ENCODE results near the gene RBM47.

The RBM47 gene

GRCh38 chr4:40414673-40415072 lies 215.0 kb downstream of the RBM47 start:
- H3K4me3 ChIP-seq (ENCODE audit: insufficient read depth in 1 of 2, low read depth in 1 of 2, low read length in 2 of 2): no peak overlapping the region
- no peak overlapping the region for H3K9ac ChIP-seq (ENCODE audit: low read length)
- no peak overlapping the region for H2BK120ac ChIP-seq (ENCODE audit: low read depth, low read length)
- H3K18ac ChIP-seq (ENCODE audit: low read depth in 1 of 2, low read length in 2 of 2): no peak overlapping the region
- peaks cover 0 to 4% of the 10 kb centered on the region in 2 experiments for H3K27me3 ChIP-seq (ENCODE audit: control insufficient read depth in 1 of 2, insufficient read depth in 1 of 2, low read length in 2 of 2)
- no peak overlapping the region for H2BK5ac ChIP-seq (ENCODE audit: low read depth, low read length, poor library complexity, severe bottlenecking)
- no peak overlapping the region for H2AFZ ChIP-seq (ENCODE audit: low read depth, low read length)
- H4K91ac ChIP-seq (ENCODE audit: low read length): no peak overlapping the region
- no peak overlapping the region for H3K23ac ChIP-seq (ENCODE audit: low read length in 2 of 2)
- no peak for DNase-seq
- no peak overlapping the region for H3K4me2 ChIP-seq (ENCODE audit: low read length, poor library complexity, severe bottlenecking)
- no peak overlapping the region for H3K27ac ChIP-seq (ENCODE audit: low read length, poor library complexity, severe bottlenecking)
- H4K8ac ChIP-seq (ENCODE audit: low read length): no peak overlapping the region
- no peak overlapping the region for H3K4ac ChIP-seq (ENCODE audit: low read depth in 1 of 2, low read length in 2 of 2)
- H3K4me1 ChIP-seq (ENCODE audit: control insufficient read depth, insufficient read depth, low read depth, low read length): peaks cover 10% of the 10 kb centered on the region
- H2AK5ac ChIP-seq (ENCODE audit: low read length, severe bottlenecking): no peak overlapping the region
- 71% methylated on average over 3 of the region's 3 CpGs for WGBS
- no peaks in the 10 kb centered on the region for H3K9me3 ChIP-seq (ENCODE audit: control insufficient read depth, low read length)
- no peak overlapping the region for H2BK15ac ChIP-seq (ENCODE audit: low read depth, poor library complexity, severe bottlenecking)
- H3K79me1 ChIP-seq (replicated peaks; ENCODE audit: low read length, poor library complexity, severe bottlenecking): no peaks in the 10 kb centered on the region
- no peaks in the 10 kb centered on the region for H3K36me3 ChIP-seq (ENCODE audit: control insufficient read depth in 1 of 2, insufficient read depth in 2 of 2, low read depth in 1 of 2, low read length in 2 of 2)
- no peak overlapping the region for H3K14ac ChIP-seq (ENCODE audit: low read length in 2 of 2)
- no peak overlapping the region for H2BK12ac ChIP-seq (ENCODE audit: low read length in 2 of 2)

DNA sequence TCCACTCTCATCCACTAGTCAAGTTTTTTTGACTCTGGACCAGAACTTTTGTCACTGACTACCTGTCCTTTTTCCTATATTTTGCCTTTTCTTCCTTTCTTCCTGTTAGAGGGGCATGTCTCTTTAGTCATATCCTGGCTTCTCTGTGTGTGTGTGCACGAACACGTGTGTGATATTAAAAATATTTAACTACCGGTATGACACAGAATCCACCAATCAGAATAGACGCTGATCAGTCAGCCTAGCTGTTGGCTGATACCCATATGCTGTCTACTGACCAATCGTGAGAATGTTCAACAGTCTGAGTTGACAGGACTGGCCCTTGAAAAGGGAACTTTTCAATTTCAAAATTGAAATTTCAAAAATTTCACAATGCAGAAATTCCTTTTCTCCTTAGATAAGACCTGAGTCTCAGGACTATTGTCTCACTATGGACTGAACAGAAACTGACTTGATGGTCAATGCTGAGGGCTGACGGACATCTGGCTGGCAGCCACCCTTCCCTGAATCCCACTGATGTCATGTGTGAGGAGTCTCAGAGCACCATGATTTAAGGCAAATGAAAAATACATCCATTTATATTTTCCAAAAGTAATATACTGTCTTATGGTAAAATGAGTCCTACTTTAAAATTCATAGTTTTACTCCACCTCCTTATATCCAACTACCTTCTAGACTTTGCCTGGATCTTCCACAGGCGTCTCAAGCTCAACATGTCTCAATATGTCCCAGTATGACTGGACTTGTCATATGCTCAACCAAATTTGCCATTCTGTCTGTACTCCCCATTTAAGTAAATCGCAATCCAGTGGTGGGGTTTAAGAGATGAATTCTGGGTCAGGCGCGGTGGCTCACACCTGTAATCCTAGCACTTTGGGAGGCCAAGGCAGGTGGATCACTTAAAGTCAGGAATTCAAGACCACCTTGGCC lies 216.5 kb downstream of the RBM47 start:
- WGBS: 72% methylated on average over 10 of the region's 10 CpGs
- H2BK12ac ChIP-seq (ENCODE audit: low read length in 2 of 2): no peak overlapping the region

GRCh38 chr4:40412388-40412787 lies 217.3 kb downstream of the RBM47 start:
- Histone ChIP-seq H2BK12ac (ENCODE audit: low read length in 2 of 2) (no peak overlapping the region), H3K27me3 (ENCODE audit: control insufficient read depth in 1 of 2, insufficient read depth in 1 of 2, low read length in 2 of 2) (peaks cover 0 to 4% of the 10 kb centered on the region in 2 experiments), H3K18ac (ENCODE audit: low read depth in 1 of 2, low read length in 2 of 2) (no peak overlapping the region), H3K36me3 (ENCODE audit: control insufficient read depth in 1 of 2, insufficient read depth in 2 of 2, low read depth in 1 of 2, low read length in 2 of 2) (no peaks in the 10 kb centered on the region), H3K9ac (ENCODE audit: low read length) (no peak overlapping the region), H4K8ac (ENCODE audit: low read length) (no peak overlapping the region), H2BK5ac (ENCODE audit: low read depth, low read length, poor library complexity, severe bottlenecking) (no peak overlapping the region), H3K4me1 (ENCODE audit: control insufficient read depth, insufficient read depth, low read depth, low read length) (peaks cover 4% of the 10 kb centered on the region), H4K91ac (ENCODE audit: low read length) (no peak overlapping the region), H3K4ac (ENCODE audit: low read depth in 1 of 2, low read length in 2 of 2) (no peak overlapping the region), H3K14ac (ENCODE audit: low read length in 2 of 2) (peak overlapping the region in 1 of 2 experiments; percentile 77), H2BK120ac (ENCODE audit: low read depth, low read length) (no peak overlapping the region), H3K4me2 (ENCODE audit: low read length, poor library complexity, severe bottlenecking) (no peak overlapping the region), H3K79me1 (replicated peaks; ENCODE audit: low read length, poor library complexity, severe bottlenecking) (no peaks in the 10 kb centered on the region), H2AK5ac (ENCODE audit: low read length, severe bottlenecking) (peak overlapping the region; percentile 39), H3K27ac (ENCODE audit: low read length, poor library complexity, severe bottlenecking) (no peak overlapping the region), H2AFZ (ENCODE audit: low read depth, low read length) (no peak overlapping the region), H3K9me3 (ENCODE audit: control insufficient read depth, low read length) (no peaks in the 10 kb centered on the region), H3K23ac (ENCODE audit: low read length in 2 of 2) (no peak overlapping the region), H2BK15ac (ENCODE audit: low read depth, poor library complexity, severe bottlenecking) (no peak overlapping the region), H3K4me3 (ENCODE audit: insufficient read depth in 1 of 2, low read depth in 1 of 2, low read length in 2 of 2) (no peak overlapping the region)
- DNase-seq: no peak
- WGBS: 86% methylated on average over 1 of the region's 1 CpG

More for the DNA sequence above, 216.5 kb downstream of the RBM47 start:
- no peaks in the 10 kb centered on the region for H3K9me3 ChIP-seq (ENCODE audit: control insufficient read depth, low read length)
- no peak overlapping the region for H3K14ac ChIP-seq (ENCODE audit: low read length in 2 of 2)
- H3K4ac ChIP-seq (ENCODE audit: low read depth in 1 of 2, low read length in 2 of 2): no peak overlapping the region
- H3K27ac ChIP-seq (ENCODE audit: low read length, poor library complexity, severe bottlenecking): no peak overlapping the region
- no peak overlapping the region for H3K4me3 ChIP-seq (ENCODE audit: insufficient read depth in 1 of 2, low read depth in 1 of 2, low read length in 2 of 2)
- no peak overlapping the region for H3K18ac ChIP-seq (ENCODE audit: low read depth in 1 of 2, low read length in 2 of 2)
- H3K27me3 ChIP-seq (ENCODE audit: control insufficient read depth in 1 of 2, insufficient read depth in 1 of 2, low read length in 2 of 2): peaks cover 0 to 4% of the 10 kb centered on the region in 2 experiments
- H4K8ac ChIP-seq (ENCODE audit: low read length): no peak overlapping the region
- no peaks in the 10 kb centered on the region for H3K36me3 ChIP-seq (ENCODE audit: control insufficient read depth in 1 of 2, insufficient read depth in 2 of 2, low read depth in 1 of 2, low read length in 2 of 2)
- no peak overlapping the region for H2BK120ac ChIP-seq (ENCODE audit: low read depth, low read length)
- no peak overlapping the region for H2AK5ac ChIP-seq (ENCODE audit: low read length, severe bottlenecking)
- no peak for DNase-seq
- no peak overlapping the region for H2BK15ac ChIP-seq (ENCODE audit: low read depth, poor library complexity, severe bottlenecking)
- peaks cover 4% of the 10 kb centered on the region for H3K4me1 ChIP-seq (ENCODE audit: control insufficient read depth, insufficient read depth, low read depth, low read length)
- no peak overlapping the region for H3K4me2 ChIP-seq (ENCODE audit: low read length, poor library complexity, severe bottlenecking)
- H3K79me1 ChIP-seq (replicated peaks; ENCODE audit: low read length, poor library complexity, severe bottlenecking): no peaks in the 10 kb centered on the region
- H2BK5ac ChIP-seq (ENCODE audit: low read depth, low read length, poor library complexity, severe bottlenecking): no peak overlapping the region
- H3K23ac ChIP-seq (ENCODE audit: low read length in 2 of 2): no peak overlapping the region
- H2AFZ ChIP-seq (ENCODE audit: low read depth, low read length): no peak overlapping the region
- no peak overlapping the region for H3K9ac ChIP-seq (ENCODE audit: low read length)
- no peak overlapping the region for H4K91ac ChIP-seq (ENCODE audit: low read length)

GRCh38 chr4:40409835-40410234 lies 219.8 kb downstream of the RBM47 start:
- DNase-seq: peak; percentile 65
- WGBS: 80% methylated on average over 1 of the region's 1 CpG
- H3K18ac ChIP-seq (ENCODE audit: low read depth in 1 of 2, low read length in 2 of 2): no peak overlapping the region
- H3K14ac ChIP-seq (ENCODE audit: low read length in 2 of 2): no peak overlapping the region
- no peak overlapping the region for H2AFZ ChIP-seq (ENCODE audit: low read depth, low read length)
- H3K4me2 ChIP-seq (ENCODE audit: low read length, poor library complexity, severe bottlenecking): no peak overlapping the region
- H3K9me3 ChIP-seq (ENCODE audit: control insufficient read depth, low read length): no peaks in the 10 kb centered on the region
- no peak overlapping the region for H2BK5ac ChIP-seq (ENCODE audit: low read depth, low read length, poor library complexity, severe bottlenecking)
- no peak overlapping the region for H3K4ac ChIP-seq (ENCODE audit: low read depth in 1 of 2, low read length in 2 of 2)
- H2BK15ac ChIP-seq (ENCODE audit: low read depth, poor library complexity, severe bottlenecking): no peak overlapping the region
- H2BK12ac ChIP-seq (ENCODE audit: low read length in 2 of 2): no peak overlapping the region
- no peak overlapping the region for H3K4me3 ChIP-seq (ENCODE audit: insufficient read depth in 1 of 2, low read depth in 1 of 2, low read length in 2 of 2)
- H3K27ac ChIP-seq (ENCODE audit: low read length, poor library complexity, severe bottlenecking): no peak overlapping the region
- no peak overlapping the region for H2AK5ac ChIP-seq (ENCODE audit: low read length, severe bottlenecking)
- H4K8ac ChIP-seq (ENCODE audit: low read length): no peak overlapping the region
- no peak overlapping the region for H3K9ac ChIP-seq (ENCODE audit: low read length)
- no peaks in the 10 kb centered on the region for H3K79me1 ChIP-seq (replicated peaks; ENCODE audit: low read length, poor library complexity, severe bottlenecking)
- H2BK120ac ChIP-seq (ENCODE audit: low read depth, low read length): no peak overlapping the region
- H4K91ac ChIP-seq (ENCODE audit: low read length): no peak overlapping the region
- peaks cover 0 to 2% of the 10 kb centered on the region in 2 experiments for H3K27me3 ChIP-seq (ENCODE audit: control insufficient read depth in 1 of 2, insufficient read depth in 1 of 2, low read length in 2 of 2)
- peaks cover 3% of the 10 kb centered on the region for H3K4me1 ChIP-seq (ENCODE audit: control insufficient read depth, insufficient read depth, low read depth, low read length)
- H3K36me3 ChIP-seq (ENCODE audit: control insufficient read depth in 1 of 2, insufficient read depth in 2 of 2, low read depth in 1 of 2, low read length in 2 of 2): no peaks in the 10 kb centered on the region
- H3K23ac ChIP-seq (ENCODE audit: low read length in 2 of 2): no peak overlapping the region
